Osteocyte (in vitro differentiated cells): ENCODE data around the gene DNAJC7. TPM values are rescaled to one million over a fixed set of nuclear protein-coding genes. Genes with fewer than 3 reads are reported as not detected.

Experiments
- DNase-seq: peaks from one replicate; pipeline ENCODE4 v3.0.0; 2021; ENCODE audit warnings: mixed read lengths; ENCODE audit not compliant: unreplicated experiment; ENCODE audit errors: extremely low spot score
- H3K27ac Mint-ChIP-seq: one replicate; pipeline ENCODE4 v1.8.0; 2021; ENCODE audit warnings: mild to moderate bottlenecking, mixed read lengths; ENCODE audit not compliant: unreplicated experiment
- H3K27me3 Mint-ChIP-seq: one replicate; pipeline ENCODE4 v1.8.0; 2021; ENCODE audit warnings: mixed read lengths; ENCODE audit not compliant: unreplicated experiment
- H3K36me3 Mint-ChIP-seq: one replicate; pipeline ENCODE4 v1.8.0; 2021; ENCODE audit warnings: mixed read lengths; ENCODE audit not compliant: unreplicated experiment
- H3K4me1 Mint-ChIP-seq: one replicate; pipeline ENCODE4 v1.8.0; 2021; ENCODE audit warnings: mixed read lengths; ENCODE audit not compliant: unreplicated experiment
- H3K4me3 Mint-ChIP-seq: one replicate; pipeline ENCODE4 v1.8.0; 2021; ENCODE audit warnings: mild to moderate bottlenecking, moderate library complexity, mixed read lengths; ENCODE audit not compliant: unreplicated experiment
- H3K9me3 Mint-ChIP-seq: one replicate; pipeline ENCODE4 v1.8.0; 2021; ENCODE audit warnings: mixed read lengths; ENCODE audit not compliant: unreplicated experiment
- CTCF ChIP-seq: fragments of 200-600 bp; sonication (generic); IDR thresholded peaks from 2 replicates; pipeline ENCODE4 v1.5.0; 2021; ENCODE audit warnings: antibody characterized with exemption, mild to moderate bottlenecking, moderate library complexity
- total RNA-seq: library from RNA; stranded (reverse); gene quantifications from 2 replicates; pipeline ENCODE4 v1.2.1, GENCODE V29; 2021

DNAJC7 gene
- total RNA-seq, 1 donor from 2014 or later, result 73.9 TPM

- peaks cover 38% of the 10 kb centered on the region for H3K27me3 Mint-ChIP-seq
- no peaks in the 10 kb centered on the region for H3K9me3 Mint-ChIP-seq
- H3K27ac Mint-ChIP-seq, result no peak within 1 kb of the TSS
- peaks cover 2% of the 10 kb centered on the region for H3K4me1 Mint-ChIP-seq
- peak within 1 kb of the TSS; percentile 75 for H3K4me3 Mint-ChIP-seq
- peak; percentile 50 for TF ChIP-seq CTCF
- H3K36me3 Mint-ChIP-seq, result no peaks in the 10 kb centered on the region
- peak; percentile 88 for DNase-seq
These were observed 33.3 kb upstream of the DNAJC7 start, which contains the start of gene C17orf113 for GRCh38 chr17:42050393-42051012. TSS of gene C17orf113 (minus strand) at chr17:42050601. CDS start at chr17:42043376, 7,225 bp downstream.

GRCh38 chr17:42049834-42050392 is 32.7 kb upstream of the DNAJC7 start:
- no peak for TF ChIP-seq CTCF
- Mint-ChIP-seq H3K9me3 (no peaks in the 10 kb centered on the region), H3K4me3 (peak overlapping the region; percentile 75), H3K36me3 (no peaks in the 10 kb centered on the region), H3K27me3 (peaks cover 32% of the 10 kb centered on the region), H3K27ac (no peak overlapping the region), H3K4me1 (peaks cover 2% of the 10 kb centered on the region)
- DNase-seq, result no peak

- no peak for DNase-seq
- no peaks in the 10 kb centered on the region for H3K9me3 Mint-ChIP-seq
- no peak for TF ChIP-seq CTCF
- H3K36me3 Mint-ChIP-seq, result no peaks in the 10 kb centered on the region
- no peak overlapping the region for H3K4me3 Mint-ChIP-seq
- H3K27ac Mint-ChIP-seq, result no peak overlapping the region
- peaks cover 9% of the 10 kb centered on the region for H3K27me3 Mint-ChIP-seq
- peaks cover 2% of the 10 kb centered on the region for H3K4me1 Mint-ChIP-seq
These were observed 30.1 kb upstream of the DNAJC7 start for GRCh38 chr17:42047343-42047742.

- no peak for TF ChIP-seq CTCF
- DNase-seq, result no peak
- no peaks in the 10 kb centered on the region for H3K36me3 Mint-ChIP-seq
- H3K27ac Mint-ChIP-seq, result no peak overlapping the region
- no peak overlapping the region for H3K4me3 Mint-ChIP-seq
- no peaks in the 10 kb centered on the region for H3K27me3 Mint-ChIP-seq
- peaks cover 2% of the 10 kb centered on the region for H3K4me1 Mint-ChIP-seq
- no peaks in the 10 kb centered on the region for H3K9me3 Mint-ChIP-seq
These were observed 28.5 kb upstream of the DNAJC7 start for GRCh38 chr17:42045719-42046118.

- Mint-ChIP-seq H3K4me1 (no peaks in the 10 kb centered on the region), H3K27me3 (no peaks in the 10 kb centered on the region), H3K4me3 (no peak overlapping the region), H3K9me3 (no peaks in the 10 kb centered on the region), H3K27ac (no peak overlapping the region), H3K36me3 (no peaks in the 10 kb centered on the region)
- TF ChIP-seq CTCF, result no peak
- no peak for DNase-seq
These were observed 25.5 kb upstream of the DNAJC7 start for GRCh38 chr17:42042598-42043319.
